ENCODE measurements around the gene TFDP1.

DNA sequence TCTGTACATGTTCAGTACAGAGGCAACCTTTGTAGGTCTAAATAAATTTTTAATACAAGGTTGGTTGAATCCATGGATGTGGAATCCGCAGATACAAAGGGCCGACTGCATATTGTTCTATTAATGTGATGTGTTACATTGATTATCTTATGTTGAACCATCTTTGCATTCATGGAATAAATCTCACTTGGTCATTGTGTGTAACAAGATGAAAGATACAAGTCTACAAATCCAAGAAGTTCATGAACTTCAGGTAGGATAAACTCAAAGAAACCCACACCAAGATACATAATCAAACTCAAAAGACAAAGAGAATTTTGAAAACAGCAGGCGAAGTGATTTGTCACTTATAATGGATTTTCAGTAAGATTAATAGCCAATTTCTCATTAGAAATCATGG is 8.0 kb upstream of the TFDP1 start:
- TF ChIP-seq POLR2AphosphoS5 (IDR thresholded peaks at IDR 0.05) = no peak
- TF ChIP-seq, protein P1, sequence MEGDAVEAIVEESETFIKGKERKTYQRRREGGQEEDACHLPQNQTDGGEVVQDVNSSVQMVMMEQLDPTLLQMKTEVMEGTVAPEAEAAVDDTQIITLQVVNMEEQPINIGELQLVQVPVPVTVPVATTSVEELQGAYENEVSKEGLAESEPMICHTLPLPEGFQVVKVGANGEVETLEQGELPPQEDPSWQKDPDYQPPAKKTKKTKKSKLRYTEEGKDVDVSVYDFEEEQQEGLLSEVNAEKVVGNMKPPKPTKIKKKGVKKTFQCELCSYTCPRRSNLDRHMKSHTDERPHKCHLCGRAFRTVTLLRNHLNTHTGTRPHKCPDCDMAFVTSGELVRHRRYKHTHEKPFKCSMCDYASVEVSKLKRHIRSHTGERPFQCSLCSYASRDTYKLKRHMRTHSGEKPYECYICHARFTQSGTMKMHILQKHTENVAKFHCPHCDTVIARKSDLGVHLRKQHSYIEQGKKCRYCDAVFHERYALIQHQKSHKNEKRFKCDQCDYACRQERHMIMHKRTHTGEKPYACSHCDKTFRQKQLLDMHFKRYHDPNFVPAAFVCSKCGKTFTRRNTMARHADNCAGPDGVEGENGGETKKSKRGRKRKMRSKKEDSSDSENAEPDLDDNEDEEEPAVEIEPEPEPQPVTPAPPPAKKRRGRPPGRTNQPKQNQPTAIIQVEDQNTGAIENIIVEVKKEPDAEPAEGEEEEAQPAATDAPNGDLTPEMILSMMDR (IDR thresholded peaks at IDR 0.05 in 8 of 11, conservative IDR thresholded peaks at IDR 0.05 in 3 of 11) = no peak

Data from spleen (tissue), 7 donors.